ENCODE results near the gene SEPTIN5.

DNA sequence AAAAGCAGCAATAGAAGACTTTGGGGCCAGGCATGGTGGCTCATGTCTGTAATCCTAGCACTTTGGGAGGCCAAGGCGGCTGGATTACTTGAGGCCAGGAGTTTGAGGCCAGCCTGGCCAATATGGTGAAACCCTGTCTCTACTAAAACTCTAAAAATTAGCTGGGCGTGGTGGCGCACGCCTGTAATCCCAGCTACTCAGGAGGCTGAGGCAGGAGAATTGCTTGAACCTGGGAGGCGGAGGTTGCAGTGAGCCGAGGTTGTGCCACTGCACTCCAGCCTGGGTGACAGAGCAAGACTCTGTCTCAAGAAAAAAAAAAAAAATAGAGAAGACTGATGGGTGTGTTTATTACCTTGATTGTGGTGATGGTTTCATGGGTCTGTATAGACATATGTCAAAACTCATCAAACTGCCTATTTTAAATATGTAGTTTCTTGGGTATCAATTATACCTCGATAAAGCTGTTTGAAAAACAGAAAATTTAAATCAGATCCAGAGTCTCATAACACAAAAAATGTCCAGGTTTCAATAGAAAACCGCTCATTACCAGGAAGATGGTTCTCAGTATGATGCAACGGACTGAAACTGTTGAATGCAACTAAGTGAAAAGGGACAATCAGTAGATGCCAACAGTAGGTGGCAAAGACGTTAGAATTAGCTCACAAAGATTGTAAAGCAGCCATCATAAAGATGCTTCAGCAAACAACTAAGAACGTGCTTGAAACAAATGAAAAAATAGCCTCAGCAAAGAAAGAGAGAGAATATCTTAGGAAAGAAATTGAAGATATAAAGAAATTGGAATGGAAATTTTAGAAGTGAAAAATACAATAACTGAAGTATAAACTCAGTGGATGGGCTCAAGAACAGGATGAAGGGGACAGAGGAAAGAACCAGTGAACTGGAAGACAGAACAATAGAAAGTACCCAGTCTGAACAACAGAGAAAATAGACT is 33.1 kb upstream of the SEPTIN5 start:
- TF ChIP-seq GABPA (IDR thresholded peaks at IDR 0.05; ENCODE audit: low read depth) (no peak), USF2 (IDR thresholded peaks at IDR 0.05; ENCODE audit: borderline replicate concordance, low read depth, low read length) (no peak), CHD2 (IDR thresholded peaks at IDR 0.05; ENCODE audit: low read length, partially characterized antibody) (no peak), SIN3A (IDR thresholded peaks at IDR 0.05; ENCODE audit: borderline replicate concordance, low read depth, low read length) (no peak), TAF1 (IDR thresholded peaks at IDR 0.05; ENCODE audit: borderline replicate concordance, low read depth, low read length) (no peak), MAX (IDR thresholded peaks at IDR 0.05; ENCODE audit: low read depth) (no peak), TEAD4 (IDR thresholded peaks at IDR 0.05; ENCODE audit: borderline replicate concordance, insufficient read depth) (no peak)
- TF ChIP-seq, protein P1, sequence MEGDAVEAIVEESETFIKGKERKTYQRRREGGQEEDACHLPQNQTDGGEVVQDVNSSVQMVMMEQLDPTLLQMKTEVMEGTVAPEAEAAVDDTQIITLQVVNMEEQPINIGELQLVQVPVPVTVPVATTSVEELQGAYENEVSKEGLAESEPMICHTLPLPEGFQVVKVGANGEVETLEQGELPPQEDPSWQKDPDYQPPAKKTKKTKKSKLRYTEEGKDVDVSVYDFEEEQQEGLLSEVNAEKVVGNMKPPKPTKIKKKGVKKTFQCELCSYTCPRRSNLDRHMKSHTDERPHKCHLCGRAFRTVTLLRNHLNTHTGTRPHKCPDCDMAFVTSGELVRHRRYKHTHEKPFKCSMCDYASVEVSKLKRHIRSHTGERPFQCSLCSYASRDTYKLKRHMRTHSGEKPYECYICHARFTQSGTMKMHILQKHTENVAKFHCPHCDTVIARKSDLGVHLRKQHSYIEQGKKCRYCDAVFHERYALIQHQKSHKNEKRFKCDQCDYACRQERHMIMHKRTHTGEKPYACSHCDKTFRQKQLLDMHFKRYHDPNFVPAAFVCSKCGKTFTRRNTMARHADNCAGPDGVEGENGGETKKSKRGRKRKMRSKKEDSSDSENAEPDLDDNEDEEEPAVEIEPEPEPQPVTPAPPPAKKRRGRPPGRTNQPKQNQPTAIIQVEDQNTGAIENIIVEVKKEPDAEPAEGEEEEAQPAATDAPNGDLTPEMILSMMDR (IDR thresholded peaks at IDR 0.05), result no peak
